WTC11 (cell line): ENCODE results near the gene BHLHE40.

ENCODE experiments used
- CREB1 ChIP-seq: sonication (generic); formaldehyde crosslinking; IDR thresholded peaks from 2 replicates; pipeline ENCODE4 v1.8.0; 2023; ENCODE audit warnings: mild to moderate bottlenecking, missing genetic modification reagents
- ETV6 ChIP-seq: sonication (generic); formaldehyde crosslinking; IDR thresholded peaks from 2 replicates; pipeline ENCODE4 v1.8.1; 2022; ENCODE audit warnings: mild to moderate bottlenecking, missing genetic modification reagents
- JUN ChIP-seq: sonication (generic); formaldehyde crosslinking; IDR thresholded peaks from 2 replicates; pipeline ENCODE4 v1.8.0; 2023; ENCODE audit warnings: mild to moderate bottlenecking, missing genetic modification reagents
- NFYB ChIP-seq: sonication (generic); formaldehyde crosslinking; conservative IDR thresholded peaks from 2 replicates; pipeline ENCODE4 v1.8.0; 2022; ENCODE audit warnings: low read depth, missing genetic modification reagents
- PRDM15 ChIP-seq: sonication (generic); formaldehyde crosslinking; IDR thresholded peaks from 2 replicates; pipeline ENCODE4 v1.8.0; 2022; ENCODE audit warnings: missing genetic modification reagents
- PREB ChIP-seq: sonication (generic); formaldehyde crosslinking; IDR thresholded peaks from 2 replicates; pipeline ENCODE4 v1.8.1; 2022; ENCODE audit warnings: mild to moderate bottlenecking, missing genetic modification reagents, moderate library complexity, borderline replicate concordance
- SMAD3 ChIP-seq: sonication (generic); formaldehyde crosslinking; IDR thresholded peaks from 2 replicates; pipeline ENCODE4 v1.8.0; 2022; ENCODE audit warnings: missing genetic modification reagents, mild to moderate bottlenecking, borderline replicate concordance
- SP1 ChIP-seq: sonication (generic); formaldehyde crosslinking; conservative IDR thresholded peaks from 2 replicates; pipeline ENCODE4 v1.8.1; 2022; ENCODE audit warnings: missing genetic modification reagents
- TEAD4 ChIP-seq: sonication (generic); formaldehyde crosslinking; IDR thresholded peaks from 2 replicates; pipeline ENCODE4 v1.8.0; 2022; ENCODE audit warnings: mild to moderate bottlenecking, missing genetic modification reagents
- ZNF416 ChIP-seq: fragments of 250-450 bp; sonication (Bioruptor Pico); IDR thresholded peaks from 2 replicates; pipeline ENCODE4 v1.9.0; 2021; ENCODE audit warnings: mild to moderate bottlenecking, inconsistent platforms
- TF ChIP-seq, protein P1 (sequence below): sonication (generic); formaldehyde crosslinking; IDR thresholded peaks from 2 replicates; pipeline ENCODE4 v1.8.1; 2022; ENCODE audit warnings: mild to moderate bottlenecking, moderate library complexity, missing genetic modification reagents
- TF ChIP-seq, protein P2 (sequence below): fragments of 200-600 bp; IDR thresholded peaks from 2 replicates; pipeline ENCODE4 v1.8.0; 2022; ENCODE audit warnings: antibody characterized with exemption
- TF ChIP-seq, protein P3 (sequence below): sonication (generic); formaldehyde crosslinking; IDR thresholded peaks from 2 replicates; pipeline ENCODE4 v1.8.1; 2022; ENCODE audit warnings: low read depth, missing genetic modification reagents, borderline replicate concordance

DNA sequence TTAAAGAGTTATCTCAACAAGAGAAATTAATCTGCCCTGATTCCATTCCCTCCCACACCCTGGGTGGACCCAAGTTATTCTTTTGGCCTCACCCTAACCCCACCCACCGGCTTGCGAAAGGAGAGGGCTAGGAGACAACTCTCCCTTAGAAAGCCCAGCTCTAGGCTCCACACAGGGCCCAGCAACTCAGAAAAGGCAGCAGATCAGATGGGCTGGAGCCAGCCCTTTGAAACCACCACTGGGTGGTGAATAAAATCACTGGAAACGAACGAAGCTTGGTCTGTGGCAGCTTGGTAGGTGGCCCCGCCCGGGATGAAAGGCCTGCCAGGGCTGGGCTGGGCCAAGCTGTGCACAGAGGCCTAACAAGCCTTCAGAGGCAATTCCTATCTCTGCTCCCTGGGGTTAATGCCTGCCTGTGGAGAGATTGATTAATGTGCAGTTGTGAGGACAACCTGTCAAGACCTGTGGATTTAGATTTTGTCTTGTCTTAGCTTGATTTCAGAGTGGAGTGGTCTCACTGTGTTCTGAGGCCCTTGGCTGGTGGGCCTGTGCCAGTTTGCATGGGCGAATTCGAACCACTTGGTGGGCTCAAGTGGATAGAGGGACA, 38.8 kb downstream of the BHLHE40 start:
- TF ChIP-seq, protein P1, sequence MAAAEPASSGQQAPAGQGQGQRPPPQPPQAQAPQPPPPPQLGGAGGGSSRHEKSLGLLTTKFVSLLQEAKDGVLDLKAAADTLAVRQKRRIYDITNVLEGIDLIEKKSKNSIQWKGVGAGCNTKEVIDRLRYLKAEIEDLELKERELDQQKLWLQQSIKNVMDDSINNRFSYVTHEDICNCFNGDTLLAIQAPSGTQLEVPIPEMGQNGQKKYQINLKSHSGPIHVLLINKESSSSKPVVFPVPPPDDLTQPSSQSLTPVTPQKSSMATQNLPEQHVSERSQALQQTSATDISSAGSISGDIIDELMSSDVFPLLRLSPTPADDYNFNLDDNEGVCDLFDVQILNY (CRISPR knock-in tag), result no peak
- TF ChIP-seq, protein P2, sequence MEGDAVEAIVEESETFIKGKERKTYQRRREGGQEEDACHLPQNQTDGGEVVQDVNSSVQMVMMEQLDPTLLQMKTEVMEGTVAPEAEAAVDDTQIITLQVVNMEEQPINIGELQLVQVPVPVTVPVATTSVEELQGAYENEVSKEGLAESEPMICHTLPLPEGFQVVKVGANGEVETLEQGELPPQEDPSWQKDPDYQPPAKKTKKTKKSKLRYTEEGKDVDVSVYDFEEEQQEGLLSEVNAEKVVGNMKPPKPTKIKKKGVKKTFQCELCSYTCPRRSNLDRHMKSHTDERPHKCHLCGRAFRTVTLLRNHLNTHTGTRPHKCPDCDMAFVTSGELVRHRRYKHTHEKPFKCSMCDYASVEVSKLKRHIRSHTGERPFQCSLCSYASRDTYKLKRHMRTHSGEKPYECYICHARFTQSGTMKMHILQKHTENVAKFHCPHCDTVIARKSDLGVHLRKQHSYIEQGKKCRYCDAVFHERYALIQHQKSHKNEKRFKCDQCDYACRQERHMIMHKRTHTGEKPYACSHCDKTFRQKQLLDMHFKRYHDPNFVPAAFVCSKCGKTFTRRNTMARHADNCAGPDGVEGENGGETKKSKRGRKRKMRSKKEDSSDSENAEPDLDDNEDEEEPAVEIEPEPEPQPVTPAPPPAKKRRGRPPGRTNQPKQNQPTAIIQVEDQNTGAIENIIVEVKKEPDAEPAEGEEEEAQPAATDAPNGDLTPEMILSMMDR, result no peak
- TF ChIP-seq TEAD4 (CRISPR knock-in tag) (no peak), PRDM15 (no peak), SP1 (CRISPR knock-in tag) (no peak), CREB1 (CRISPR knock-in tag) (no peak), JUN (CRISPR knock-in tag) (no peak), NFYB (CRISPR knock-in tag) (no peak), PREB (CRISPR knock-in tag) (no peak), SMAD3 (CRISPR knock-in tag) (no peak), ZNF416 (CRISPR knock-in tag) (no peak), ETV6 (no peak)
- TF ChIP-seq, protein P3, sequence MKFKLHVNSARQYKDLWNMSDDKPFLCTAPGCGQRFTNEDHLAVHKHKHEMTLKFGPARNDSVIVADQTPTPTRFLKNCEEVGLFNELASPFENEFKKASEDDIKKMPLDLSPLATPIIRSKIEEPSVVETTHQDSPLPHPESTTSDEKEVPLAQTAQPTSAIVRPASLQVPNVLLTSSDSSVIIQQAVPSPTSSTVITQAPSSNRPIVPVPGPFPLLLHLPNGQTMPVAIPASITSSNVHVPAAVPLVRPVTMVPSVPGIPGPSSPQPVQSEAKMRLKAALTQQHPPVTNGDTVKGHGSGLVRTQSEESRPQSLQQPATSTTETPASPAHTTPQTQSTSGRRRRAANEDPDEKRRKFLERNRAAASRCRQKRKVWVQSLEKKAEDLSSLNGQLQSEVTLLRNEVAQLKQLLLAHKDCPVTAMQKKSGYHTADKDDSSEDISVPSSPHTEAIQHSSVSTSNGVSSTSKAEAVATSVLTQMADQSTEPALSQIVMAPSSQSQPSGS (CRISPR knock-in tag), result no peak
